CD4-positive, alpha-beta memory T cell (primary cell): Measurements from ENCODE around the gene RMC1. TPM values are rescaled to one million over a fixed set of nuclear protein-coding genes. Genes with fewer than 3 reads are reported as not detected.
"Not testable (repeated sequence)": the region's sequence is repeated elsewhere in the genome, so short reads cannot be mapped to it uniquely, and the experiment has no call there.

ENCODE experiments used
- CTCF ChIA-PET: fragments of 350-600 bp; sonication (Branson Sonifier 250); formaldehyde crosslinking; loops from one replicate; lab custom pipeline; 2021; ENCODE audit warnings: inconsistent platforms; ENCODE audit not compliant: partially characterized antibody; lab: Charles Lee
- POLR2A ChIA-PET: fragments of 350-600 bp; sonication (Branson Sonifier 250); formaldehyde crosslinking; loops from one replicate; lab custom pipeline; 2021; ENCODE audit not compliant: partially characterized antibody; lab: Charles Lee
- DNase-seq, 5 donors: peaks; one replicate each; pipeline versions ENCODE4 v3.0.0 to v3.0.0-alpha.2; 2020 to 2022; ENCODE audit warnings: mixed read lengths in 1 of 5
- H3K27ac ChIP-seq: one replicate; pipeline ENCODE4 v1.7.0; 2013; ENCODE audit warnings: low read depth, low read length
- H3K27me3 ChIP-seq: 2 replicates; pipeline ENCODE4 v1.7.0; 2013; ENCODE audit warnings: mild to moderate bottlenecking, low read length, moderate library complexity; ENCODE audit not compliant: insufficient read depth
- H3K36me3 ChIP-seq: 2 replicates; pipeline ENCODE4 v1.7.0; 2013; ENCODE audit warnings: mild to moderate bottlenecking, low read length, moderate library complexity; ENCODE audit not compliant: insufficient read depth
- H3K4me1 ChIP-seq: 2 replicates; pipeline ENCODE4 v1.7.0; 2013; ENCODE audit warnings: mild to moderate bottlenecking, low read length, moderate library complexity; ENCODE audit not compliant: insufficient read depth
- H3K4me3 ChIP-seq, 2 donors: one replicate each; pipeline ENCODE4 v1.7.0; 2013; ENCODE audit warnings: low read length in 2 of 2, mild to moderate bottlenecking in 1 of 2
- H3K9me3 ChIP-seq, 2 donors: one replicate each; pipeline ENCODE4 v1.7.0; 2013; ENCODE audit warnings: low read length in 2 of 2, control low read depth in 1 of 2; ENCODE audit not compliant: control insufficient read depth in 1 of 2
- H3K27ac Mint-ChIP-seq, 7 donors: one replicate each; pipeline ENCODE4 v1.8.0; 2020 to 2021; ENCODE audit warnings: mixed read lengths in 7 of 7, mild to moderate bottlenecking in 6 of 7, inconsistent platforms in 3 of 7, moderate library complexity in 3 of 7
- H3K27me3 Mint-ChIP-seq, 2 donors: one replicate each; pipeline ENCODE4 v1.8.0; 2020 to 2021; ENCODE audit warnings: mixed read lengths in 2 of 2
- H3K36me3 Mint-ChIP-seq, 2 donors: one replicate each; pipeline ENCODE4 v1.8.0; 2020 to 2021; ENCODE audit warnings: mixed read lengths in 2 of 2, inconsistent platforms in 1 of 2, mild to moderate bottlenecking in 1 of 2
- H3K4me1 Mint-ChIP-seq, 4 donors: one replicate each; pipeline ENCODE4 v1.8.0; 2020 to 2021; ENCODE audit warnings: mixed read lengths in 4 of 4, mild to moderate bottlenecking in 1 of 4
- H3K4me3 Mint-ChIP-seq, 8 donors: one replicate each; pipeline ENCODE4 v1.8.0; 2020 to 2021; ENCODE audit warnings: mixed read lengths in 8 of 8, mild to moderate bottlenecking in 7 of 8, moderate library complexity in 6 of 8, inconsistent platforms in 3 of 8
- H3K9me3 Mint-ChIP-seq, 8 donors: one replicate each; pipeline ENCODE4 v1.8.0; 2020 to 2021; ENCODE audit warnings: mixed read lengths in 8 of 8, mild to moderate bottlenecking in 5 of 8, inconsistent platforms in 3 of 8, moderate library complexity in 1 of 8
- intact Hi-C: fragments of 100-400 bp; cut with micrococcal nuclease; formaldehyde crosslinking; loops from one replicate; pipeline ENCODE4 v1.15.1; 2023
- polyA plus RNA-seq, 2 donors: library from polyadenylated mRNA; unstranded; fragments of 300-500 nt; fragmentation: Illumina TruSeq; gene quantifications; one replicate each; pipeline ENCODE4 v1.2.3, GENCODE V29; 2021
- total RNA-seq, 2 experiments: library from RNA; stranded (reverse); gene quantifications; one replicate each; pipeline ENCODE4 v1.2.3, GENCODE V29; 2021

RMC1 gene
- total and polyA plus RNA-seq, 4 experiments from 2014 or later = 42.7 to 56.6 (median 51.2) TPM

DNA sequence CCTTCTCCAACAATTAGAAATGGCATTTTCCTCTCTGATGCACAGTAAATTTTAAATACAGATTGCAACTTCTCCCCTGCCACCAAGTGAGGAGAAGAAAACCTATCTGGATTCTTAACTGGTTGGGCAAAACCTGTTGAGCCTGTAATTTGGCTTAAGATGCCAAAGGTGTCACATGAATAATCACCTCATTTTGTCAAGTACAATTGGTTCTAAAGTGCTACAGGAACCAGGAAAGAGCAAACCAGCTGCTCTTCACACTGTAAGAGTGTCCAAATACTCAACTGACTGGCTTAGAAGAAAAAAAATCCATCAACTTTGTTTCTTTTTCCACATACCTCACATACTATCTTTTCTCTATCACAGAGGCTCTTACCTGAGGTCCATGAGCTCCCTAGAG, 47.6 kb downstream of the RMC1 start:
- no peaks in the 10 kb centered on the region for H3K9me3 Mint-ChIP-seq
- H3K4me1 ChIP-seq = peaks cover 4% of the 10 kb centered on the region
- H3K9me3 ChIP-seq = no peaks in the 10 kb centered on the region
- intact Hi-C loops = no loop called here
- no peak overlapping the region for H3K4me3 ChIP-seq
- peaks cover 70% of the 10 kb centered on the region for H3K36me3 ChIP-seq
- no peak overlapping the region for H3K27ac Mint-ChIP-seq
- H3K27ac ChIP-seq = no peak overlapping the region
- peaks cover 2 to 5% (median 4%) of the 10 kb centered on the region in 4 donors for H3K4me1 Mint-ChIP-seq
- no peaks in the 10 kb centered on the region for H3K27me3 Mint-ChIP-seq
- H3K27me3 ChIP-seq = no peaks in the 10 kb centered on the region
- peaks cover 49 to 76% of the 10 kb centered on the region in 2 donors for H3K36me3 Mint-ChIP-seq
- ChIA-PET POLR2A (interaction anchor here (1.2 kb wide), 1 partner anchor 11 kb away, joined by 6 read pairs; no protein-coding TSS in a partner anchor), CTCF (interaction anchor here (1.0 to 4.1 kb wide), 2 partner anchors 20 to 35 kb away, joined by 3 to 17 read pairs; no protein-coding TSS in a partner anchor)
- DNase-seq = no peak
- H3K4me3 Mint-ChIP-seq = no peak overlapping the region

DNA sequence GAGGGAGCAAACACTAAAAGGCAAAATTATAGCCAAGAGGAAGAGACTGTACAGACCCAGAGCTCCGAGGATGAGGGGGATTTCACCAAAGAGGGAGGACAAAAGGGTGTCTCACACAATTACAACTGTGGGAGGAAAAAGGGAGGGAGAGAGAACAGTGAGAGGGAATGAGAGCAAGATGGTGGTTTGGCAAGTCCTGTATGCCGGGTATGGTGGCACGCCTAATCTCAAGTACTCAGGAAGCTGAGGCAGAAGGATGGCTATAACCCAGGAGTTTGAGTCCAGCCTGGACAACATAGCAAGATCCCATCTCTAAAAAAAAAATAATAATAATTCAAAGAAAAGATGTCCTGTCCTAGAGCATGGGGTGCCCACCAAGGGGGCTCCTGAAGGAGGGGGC, 48.7 kb downstream of the RMC1 start:
- Histone ChIP-seq H3K36me3 (peaks cover 62% of the 10 kb centered on the region), H3K27ac (no peak overlapping the region), H3K9me3 (no peaks in the 10 kb centered on the region), H3K4me3 (no peak overlapping the region), H3K27me3 (no peaks in the 10 kb centered on the region), H3K4me1 (no peaks in the 10 kb centered on the region)
- ChIA-PET CTCF (interaction anchor here (1.5 to 4.1 kb wide), 2 partner anchors 9 to 36 kb away, joined by 5 to 17 read pairs; no protein-coding TSS in a partner anchor), POLR2A (interaction anchor here (1.2 kb wide), 1 partner anchor 12 kb away, joined by 6 read pairs; no protein-coding TSS in a partner anchor)
- H3K27ac Mint-ChIP-seq = peak overlapping the region in 4 of 7 donors; percentile 22 to 77 (median 66)
- H3K9me3 Mint-ChIP-seq = no peaks in the 10 kb centered on the region
- no peaks in the 10 kb centered on the region for H3K27me3 Mint-ChIP-seq
- H3K4me3 Mint-ChIP-seq = no peak overlapping the region
- peaks cover 49 to 81% of the 10 kb centered on the region in 2 donors for H3K36me3 Mint-ChIP-seq
- intact Hi-C loops = no loop called here
- peaks cover 0 to 4% (median 2%) of the 10 kb centered on the region in 4 donors for H3K4me1 Mint-ChIP-seq
- DNase-seq = no peak

DNA sequence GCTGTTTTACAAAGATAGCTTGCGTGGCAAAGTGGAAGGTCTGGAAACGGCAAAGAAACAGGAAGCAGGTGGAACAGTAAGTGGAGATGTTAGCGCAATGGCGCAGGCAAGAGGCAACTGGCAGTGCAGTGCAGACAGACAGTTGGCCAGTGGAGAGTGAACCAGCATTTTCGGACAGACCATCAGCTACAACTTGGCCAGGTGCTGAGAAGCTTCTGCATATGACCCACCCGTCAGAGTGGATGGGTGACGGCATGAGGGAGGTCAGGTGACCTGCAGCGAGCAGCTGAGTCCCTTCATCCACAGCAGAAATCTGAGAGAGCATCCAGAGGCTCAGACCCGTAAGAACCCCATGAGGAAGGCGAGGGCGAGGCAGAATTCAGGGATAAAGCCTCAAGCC, 49.2 kb downstream of the RMC1 start:
- Mint-ChIP-seq H3K36me3 (peaks cover 53 to 81% of the 10 kb centered on the region in 2 donors), H3K9me3 (no peaks in the 10 kb centered on the region), H3K27ac (peak overlapping the region in 4 of 7 donors; percentile 9 to 74 (median 20)), H3K27me3 (no peaks in the 10 kb centered on the region), H3K4me3 (no peak overlapping the region), H3K4me1 (peaks cover 0 to 4% (median 2%) of the 10 kb centered on the region in 4 donors)
- no peaks in the 10 kb centered on the region for H3K9me3 ChIP-seq
- CTCF ChIA-PET = interaction anchor here (1.5 to 4.1 kb wide), 2 partner anchors 10 to 37 kb away, joined by 5 to 17 read pairs; no protein-coding TSS in a partner anchor
- POLR2A ChIA-PET = no interaction called here
- H3K4me3 ChIP-seq = no peak overlapping the region
- no peak overlapping the region for H3K27ac ChIP-seq
- intact Hi-C loops = no loop called here
- H3K36me3 ChIP-seq = peaks cover 56% of the 10 kb centered on the region
- H3K27me3 ChIP-seq = no peaks in the 10 kb centered on the region
- no peak for DNase-seq
- no peaks in the 10 kb centered on the region for H3K4me1 ChIP-seq

DNA sequence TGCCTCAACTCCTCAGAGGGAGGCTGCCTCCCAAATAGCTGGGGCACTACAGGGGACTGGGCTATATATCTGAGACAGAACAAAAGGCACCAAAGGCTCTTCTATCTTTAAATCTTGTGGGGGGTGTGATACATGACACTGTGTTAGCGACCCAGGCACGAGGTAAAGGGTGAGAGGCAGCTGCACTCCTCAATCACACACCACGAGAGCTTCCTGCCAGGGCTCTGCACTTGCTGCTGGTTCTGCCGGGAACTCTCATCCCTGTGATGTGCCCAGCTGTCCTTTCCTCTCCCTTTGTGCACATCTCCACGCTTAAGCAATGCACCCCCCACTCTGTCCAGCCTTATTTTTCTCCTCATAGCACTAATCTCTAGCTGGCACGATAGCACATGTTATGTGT, 50.6 kb downstream of the RMC1 start:
- DNase-seq = no peak
- POLR2A ChIA-PET = interaction anchor here (1.1 kb wide), 1 partner anchor 43 kb away, joined by 3 read pairs; no protein-coding TSS in a partner anchor
- Histone ChIP-seq H3K9me3 (no peaks in the 10 kb centered on the region), H3K36me3 (peaks cover 51% of the 10 kb centered on the region), H3K4me3 (no peak overlapping the region), H3K27ac (no peak overlapping the region), H3K27me3 (no peaks in the 10 kb centered on the region), H3K4me1 (no peaks in the 10 kb centered on the region)
- CTCF ChIA-PET = interaction anchor here (1.2 to 4.1 kb wide), 2 partner anchors 34 to 38 kb away, joined by 4 to 17 read pairs; no protein-coding TSS in a partner anchor
- H3K27ac Mint-ChIP-seq = peak overlapping the region in 3 of 7 donors; percentile 13 to 70 (median 31)
- H3K36me3 Mint-ChIP-seq = peaks cover 60 to 82% of the 10 kb centered on the region in 2 donors
- intact Hi-C loops = no loop called here
- peaks cover 0 to 7% (median 3%) of the 10 kb centered on the region in 4 donors for H3K4me1 Mint-ChIP-seq
- no peak overlapping the region for H3K4me3 Mint-ChIP-seq
- H3K9me3 Mint-ChIP-seq = no peaks in the 10 kb centered on the region
- H3K27me3 Mint-ChIP-seq = no peaks in the 10 kb centered on the region

DNA sequence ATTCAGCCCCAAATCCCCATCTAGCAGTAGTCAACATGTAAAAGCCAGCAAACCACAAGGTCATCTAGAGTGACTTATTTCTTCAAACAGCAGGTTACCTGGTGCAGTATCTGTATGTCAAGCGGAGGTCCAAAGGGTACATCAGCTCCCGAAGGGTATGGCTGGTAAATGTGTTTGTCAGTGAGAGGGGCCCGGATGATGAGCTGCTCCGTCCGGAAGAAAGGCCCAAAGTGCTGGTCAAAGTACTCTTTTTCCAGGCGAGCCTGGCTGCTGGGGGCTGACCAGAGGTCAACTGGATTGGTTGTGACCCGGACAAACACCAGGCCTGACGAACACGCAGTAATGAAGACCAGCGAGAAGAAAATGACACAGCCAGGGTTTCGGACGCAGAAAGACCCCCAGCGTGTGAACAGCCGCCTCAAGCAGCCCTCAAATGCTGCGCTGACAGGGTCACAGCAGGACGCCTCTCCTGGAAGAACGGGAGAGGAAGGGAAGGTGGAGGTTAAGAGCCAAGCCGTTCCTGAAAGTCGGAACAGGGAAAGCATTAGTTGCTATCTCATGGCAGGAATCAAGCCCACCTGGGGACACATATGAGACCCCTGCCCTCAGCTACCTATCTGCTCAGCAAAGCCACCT, 53.0 kb downstream of the RMC1 start:
- intact Hi-C loops = no loop called here
- Histone ChIP-seq H3K4me1 (no peaks in the 10 kb centered on the region), H3K27me3 (no peaks in the 10 kb centered on the region), H3K4me3 (no peak overlapping the region), H3K27ac (no peak overlapping the region), H3K9me3 (no peaks in the 10 kb centered on the region), H3K36me3 (peaks cover 62% of the 10 kb centered on the region)
- H3K4me3 Mint-ChIP-seq = no peak overlapping the region
- ChIA-PET CTCF (no interaction called here), POLR2A (no interaction called here)
- no peaks in the 10 kb centered on the region for H3K27me3 Mint-ChIP-seq
- H3K4me1 Mint-ChIP-seq = peaks cover 0 to 7% (median 3%) of the 10 kb centered on the region in 4 donors
- H3K36me3 Mint-ChIP-seq = peaks cover 68 to 91% of the 10 kb centered on the region in 2 donors
- H3K9me3 Mint-ChIP-seq = no peaks in the 10 kb centered on the region
- H3K27ac Mint-ChIP-seq = no peak overlapping the region
- DNase-seq = no peak

DNA sequence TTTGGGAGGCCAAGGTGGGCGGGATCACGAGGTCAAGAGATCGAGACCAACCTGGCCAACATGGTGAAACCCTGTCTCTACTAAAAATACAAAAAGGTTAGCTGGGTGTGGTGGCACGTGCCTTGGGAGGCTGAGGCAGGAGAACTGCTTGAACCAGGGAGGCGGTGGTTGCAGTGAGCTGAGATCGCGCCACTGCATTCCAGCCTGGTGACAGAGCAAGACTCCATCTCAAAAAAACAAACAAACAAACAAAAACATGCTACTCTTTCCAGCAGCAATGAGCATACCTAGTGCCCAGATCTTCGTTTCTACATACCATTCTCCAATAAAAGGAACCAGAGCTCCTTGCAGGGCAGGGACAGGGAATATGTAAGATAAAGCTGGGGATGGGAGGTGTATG, 54.2 kb downstream of the RMC1 start:
- peak overlapping the region in 1 of 7 donors; percentile 53 for H3K27ac Mint-ChIP-seq
- H3K4me3 Mint-ChIP-seq, DNase-seq, CTCF ChIA-PET, H3K4me1 Mint-ChIP-seq, H3K9me3 Mint-ChIP-seq, H3K4me3 ChIP-seq, H3K27ac ChIP-seq, H3K4me1 ChIP-seq, H3K27me3 ChIP-seq, intact Hi-C loops, H3K27me3 Mint-ChIP-seq, POLR2A ChIA-PET, H3K9me3 ChIP-seq: not testable (repeated sequence)
- peaks cover 55% of the 10 kb centered on the region for H3K36me3 ChIP-seq
- H3K36me3 Mint-ChIP-seq = peaks cover 66 to 88% of the 10 kb centered on the region in 2 donors

DNA sequence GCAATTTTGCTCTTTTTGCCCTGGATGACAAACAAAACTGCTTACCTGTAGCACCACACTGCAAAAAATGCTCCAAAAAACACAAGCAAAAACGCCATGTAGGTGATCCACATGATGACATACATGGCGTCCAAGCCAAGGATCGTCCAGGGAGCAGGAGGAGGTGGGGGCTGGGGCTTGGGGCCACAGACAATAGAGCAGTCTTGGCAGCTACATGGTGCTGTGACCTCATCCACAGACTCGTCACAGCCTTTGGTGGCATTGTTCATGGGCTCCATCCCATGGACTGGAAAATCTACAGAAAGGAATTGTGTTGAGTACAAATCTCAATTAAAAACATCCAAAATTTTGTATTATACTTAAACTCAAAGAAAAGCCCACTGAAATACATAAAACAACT, 56.9 kb downstream of the RMC1 start:
- no peaks in the 10 kb centered on the region for H3K9me3 ChIP-seq
- no peak overlapping the region for H3K4me3 ChIP-seq
- no peaks in the 10 kb centered on the region for H3K9me3 Mint-ChIP-seq
- H3K27me3 Mint-ChIP-seq = no peaks in the 10 kb centered on the region
- H3K27me3 ChIP-seq = no peaks in the 10 kb centered on the region
- H3K36me3 Mint-ChIP-seq = peaks cover 57 to 73% of the 10 kb centered on the region in 2 donors
- no peak overlapping the region for H3K4me3 Mint-ChIP-seq
- no peak overlapping the region for H3K27ac ChIP-seq
- intact Hi-C loops = no loop called here
- peaks cover 10% of the 10 kb centered on the region for H3K4me1 ChIP-seq
- H3K4me1 Mint-ChIP-seq = peaks cover 4 to 19% (median 13%) of the 10 kb centered on the region in 4 donors
- ChIA-PET CTCF (interaction anchor here (1.6 kb wide), 1 partner anchor 44 kb away, joined by 8 read pairs; no protein-coding TSS in a partner anchor), POLR2A (no interaction called here)
- peaks cover 28% of the 10 kb centered on the region for H3K36me3 ChIP-seq
- no peak for DNase-seq
- no peak overlapping the region for H3K27ac Mint-ChIP-seq
